Measurements from ENCODE around the gene MR1.

- no peak for TF ChIP-seq CTCF (IDR thresholded peaks at IDR 0.05)
- no peak for TF ChIP-seq POLR2A (IDR thresholded peaks at IDR 0.05)
These were observed 28.4 kb downstream of the MR1 start for GRCh38 chr1:181061891-181062835.
